Ectodermal cell (in vitro differentiated cells): ENCODE results near the gene TUBGCP2.

Source experiments
- H3K27ac ChIP-seq: 2 replicates; pipeline ENCODE4 v1.7.0; 2013; ENCODE audit warnings: mild to moderate bottlenecking, low read depth, low read length; ENCODE audit not compliant: insufficient read depth, poor library complexity, severe bottlenecking
- H3K27me3 ChIP-seq: 2 replicates; pipeline ENCODE4 v1.7.0; 2013; ENCODE audit warnings: mild to moderate bottlenecking, low read length; ENCODE audit not compliant: insufficient read depth, control insufficient read depth, poor library complexity, severe bottlenecking
- H3K36me3 ChIP-seq: one replicate; pipeline ENCODE4 v1.7.0; 2013; ENCODE audit warnings: low read length; ENCODE audit not compliant: control insufficient read depth, insufficient read depth
- H3K4me1 ChIP-seq: one replicate; pipeline ENCODE4 v1.7.0; 2013; ENCODE audit warnings: low read length; ENCODE audit not compliant: control insufficient read depth, insufficient read depth
- H3K4me3 ChIP-seq: 2 replicates; pipeline ENCODE4 v1.7.0; 2013; ENCODE audit warnings: low read depth, low read length, control low read depth; ENCODE audit not compliant: insufficient read depth
- H3K9me3 ChIP-seq: 2 replicates; pipeline ENCODE4 v1.7.0; 2013; ENCODE audit warnings: mild to moderate bottlenecking, low read length, moderate library complexity; ENCODE audit not compliant: control insufficient read depth
- WGBS, 2 experiments: methylation state at CpG; one replicate each; pipeline ENCODE4 v1.1.7; 2013; ENCODE audit warnings: missing lambda C conversion rate in 2 of 2; 5-methylcytosine and 5-hydroxymethylcytosine counted together

Gene TUBGCP2

GRCh38 chr10:133264461-133264860, 44.2 kb downstream of the TUBGCP2 start:
- Histone ChIP-seq H3K27me3 (peaks cover 25% of the 10 kb centered on the region), H3K27ac (no peak overlapping the region), H3K4me1 (peaks cover 4% of the 10 kb centered on the region), H3K9me3 (no peaks in the 10 kb centered on the region), H3K36me3 (no peaks in the 10 kb centered on the region), H3K4me3 (no peak overlapping the region)
- 85 to 87% methylated on average over 9 of the region's 9 CpGs for WGBS, 2 experiments

DNA sequence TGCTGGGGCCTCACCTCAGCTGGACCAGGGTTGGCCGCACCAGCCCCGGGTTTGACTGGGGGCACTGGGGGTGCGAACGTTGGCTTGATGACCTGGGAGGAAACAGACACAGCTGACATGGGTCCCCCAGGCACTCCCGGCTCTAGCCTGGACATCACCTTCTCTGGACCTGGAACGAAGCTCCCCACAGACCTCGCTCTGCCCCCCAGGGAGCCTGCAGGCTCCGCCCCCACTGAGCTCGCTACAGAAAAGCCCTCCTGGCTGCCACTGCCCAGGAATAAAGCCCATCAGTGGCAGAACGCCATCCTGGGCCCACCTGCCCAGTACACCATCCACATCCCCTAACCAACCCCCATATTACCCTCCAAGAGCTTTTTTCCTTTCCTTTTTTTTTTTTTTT, 45.0 kb downstream of the TUBGCP2 start:
- H3K4me1 ChIP-seq = peaks cover 4% of the 10 kb centered on the region

DNA sequence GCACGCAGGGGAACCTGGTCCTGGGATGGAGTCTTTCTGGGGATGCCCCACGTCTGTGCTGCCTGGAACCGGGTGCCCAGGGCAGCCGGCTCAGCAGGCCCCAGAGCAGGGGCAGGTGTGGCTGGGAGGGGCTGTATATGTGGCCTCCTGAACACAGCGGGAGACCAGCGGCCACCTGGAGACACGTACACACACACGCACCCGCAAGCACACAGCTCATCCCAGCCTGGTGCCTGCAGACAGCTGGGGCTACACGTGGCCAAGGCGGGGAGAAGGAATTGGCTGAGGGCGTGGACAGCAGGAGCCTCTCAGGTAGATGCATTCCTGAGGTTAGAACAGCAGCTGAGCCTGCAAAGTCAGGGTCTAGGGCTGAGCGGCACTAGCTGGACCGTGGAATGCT, 46.0 kb downstream of the TUBGCP2 start:
- Histone ChIP-seq H3K36me3 (no peaks in the 10 kb centered on the region), H3K4me3 (no peak overlapping the region)

More for the DNA sequence above, 45.0 kb downstream of the TUBGCP2 start:
- WGBS, 2 experiments = 73 to 82% methylated on average over 10 of the region's 10 CpGs
- no peaks in the 10 kb centered on the region for H3K36me3 ChIP-seq
- no peak overlapping the region for H3K4me3 ChIP-seq
- no peaks in the 10 kb centered on the region for H3K9me3 ChIP-seq
- H3K27me3 ChIP-seq = peaks cover 25% of the 10 kb centered on the region
- H3K27ac ChIP-seq = no peak overlapping the region

GRCh38 chr10:133261726-133262325, 46.8 kb downstream of the TUBGCP2 start:
- peak overlapping the region; percentile 70 for H3K4me3 ChIP-seq
- no peak overlapping the region for H3K27ac ChIP-seq
- H3K36me3 ChIP-seq = no peaks in the 10 kb centered on the region
- peaks cover 16% of the 10 kb centered on the region for H3K4me1 ChIP-seq
- no peaks in the 10 kb centered on the region for H3K9me3 ChIP-seq
- WGBS, 2 experiments = 0% methylated on average over 79 of the region's 79 CpGs
- peaks cover 31% of the 10 kb centered on the region for H3K27me3 ChIP-seq

More for the DNA sequence above, 46.0 kb downstream of the TUBGCP2 start:
- no peak overlapping the region for H3K27ac ChIP-seq
- WGBS, 2 experiments = 88 to 89% methylated on average over 14 of the region's 14 CpGs
- peaks cover 9% of the 10 kb centered on the region for H3K4me1 ChIP-seq
- peaks cover 25% of the 10 kb centered on the region for H3K27me3 ChIP-seq
- no peaks in the 10 kb centered on the region for H3K9me3 ChIP-seq

DNA sequence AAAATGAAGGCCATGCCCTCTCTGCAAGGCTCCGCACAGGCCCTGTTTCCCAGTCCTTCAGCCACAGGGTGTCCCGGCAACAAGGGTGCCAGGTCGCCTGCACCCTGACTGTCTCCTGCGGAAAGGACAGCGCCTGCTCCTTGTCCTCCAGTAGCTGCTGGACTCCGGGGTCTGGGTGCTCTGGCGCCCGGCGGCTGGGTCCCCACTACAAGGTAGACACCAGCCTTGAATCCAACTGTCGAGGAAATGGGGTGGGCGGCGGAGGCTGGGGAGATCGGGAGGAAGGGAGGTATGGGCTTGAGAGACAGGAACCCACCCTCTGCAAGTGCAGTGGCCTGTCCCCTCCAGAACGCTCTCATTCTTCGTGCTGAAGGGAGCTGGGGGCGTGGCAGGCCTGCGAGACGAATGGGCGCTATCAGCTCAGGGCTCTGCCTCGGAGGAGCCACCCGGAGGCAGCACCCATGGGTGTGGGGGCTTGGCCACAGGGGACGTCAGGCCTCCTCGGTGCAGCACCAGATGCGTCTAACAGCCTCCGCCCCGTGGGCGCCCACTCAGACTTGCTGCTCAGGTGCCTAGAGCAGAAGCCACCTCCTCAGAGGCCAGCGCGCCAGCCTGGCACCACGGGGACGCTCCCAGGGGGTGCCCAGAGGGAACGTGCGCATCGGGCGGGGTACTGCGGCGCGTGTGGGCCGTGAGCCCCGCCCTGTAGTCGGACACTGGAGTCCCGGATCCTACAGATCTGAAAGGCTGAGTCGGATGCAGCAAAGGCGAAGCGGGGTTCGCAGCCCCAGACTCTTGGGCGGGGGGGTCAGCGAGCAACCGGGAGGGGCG, 47.6 kb downstream of the TUBGCP2 start:
- peaks cover 16% of the 10 kb centered on the region for H3K4me1 ChIP-seq
- peaks cover 31% of the 10 kb centered on the region for H3K27me3 ChIP-seq
- H3K36me3 ChIP-seq = no peaks in the 10 kb centered on the region
- H3K27ac ChIP-seq = no peak overlapping the region
- peak overlapping the region; percentile 70 for H3K4me3 ChIP-seq
- WGBS, 2 experiments = 40% methylated on average over 50 of the region's 50 CpGs
- no peaks in the 10 kb centered on the region for H3K9me3 ChIP-seq

- Histone ChIP-seq H3K4me1 (peaks cover 16% of the 10 kb centered on the region), H3K27me3 (peaks cover 31% of the 10 kb centered on the region), H3K4me3 (no peak overlapping the region), H3K27ac (no peak overlapping the region), H3K9me3 (no peaks in the 10 kb centered on the region), H3K36me3 (no peaks in the 10 kb centered on the region)
- WGBS, 2 experiments = 81 to 84% methylated on average over 12 of the region's 12 CpGs
Measured at GRCh38 chr10:133259602-133259989, 49.1 kb downstream of the TUBGCP2 start.

- 79 to 83% methylated on average over 24 of the region's 24 CpGs for WGBS, 2 experiments
- Histone ChIP-seq H3K27ac (no peak overlapping the region), H3K36me3 (no peaks in the 10 kb centered on the region), H3K27me3 (peaks cover 31% of the 10 kb centered on the region), H3K4me3 (no peak overlapping the region), H3K4me1 (peaks cover 16% of the 10 kb centered on the region), H3K9me3 (no peaks in the 10 kb centered on the region)
Measured at GRCh38 chr10:133258818-133259601, 49.7 kb downstream of the TUBGCP2 start.

- H3K4me3 ChIP-seq = no peak overlapping the region
- WGBS, 2 experiments = 84 to 89% methylated on average over 21 of the region's 21 CpGs
- H3K9me3 ChIP-seq = no peaks in the 10 kb centered on the region
- no peak overlapping the region for H3K27ac ChIP-seq
- H3K4me1 ChIP-seq = peaks cover 16% of the 10 kb centered on the region
- H3K36me3 ChIP-seq = no peaks in the 10 kb centered on the region
- H3K27me3 ChIP-seq = peaks cover 26% of the 10 kb centered on the region
Measured at GRCh38 chr10:133258066-133258817, 50.4 kb downstream of the TUBGCP2 start.

DNA sequence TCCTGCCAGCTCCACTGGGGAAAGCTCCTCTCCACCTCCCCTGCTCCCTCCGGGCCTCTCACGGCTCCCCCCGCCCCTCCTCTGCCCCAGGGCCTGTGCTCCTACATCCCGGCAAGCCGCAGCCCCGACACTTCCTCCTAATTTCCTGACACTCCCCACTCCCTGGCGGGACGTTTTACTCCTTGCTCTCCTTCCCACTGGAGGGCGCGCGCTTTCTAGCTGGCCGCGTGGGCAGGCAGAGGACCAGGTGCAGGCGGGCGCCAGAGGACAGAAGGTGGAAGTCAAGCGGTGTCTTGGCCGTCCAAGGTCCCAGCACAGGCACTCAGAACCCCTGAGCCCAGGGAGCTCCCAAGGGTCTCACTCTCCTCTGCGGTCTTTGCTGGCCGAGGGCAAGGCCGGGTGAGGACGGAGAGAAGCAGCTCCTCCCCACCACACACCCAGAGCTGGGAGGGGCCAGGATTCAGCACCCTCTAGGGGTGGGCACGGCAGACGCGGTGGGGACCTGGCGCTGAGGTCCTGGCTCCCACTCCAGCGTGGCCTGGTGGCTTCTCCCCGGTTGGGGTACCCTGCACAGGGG, 51.1 kb downstream of the TUBGCP2 start:
- Histone ChIP-seq H3K27ac (no peak overlapping the region), H3K9me3 (no peaks in the 10 kb centered on the region), H3K4me3 (no peak overlapping the region), H3K27me3 (peaks cover 20% of the 10 kb centered on the region), H3K4me1 (peaks cover 16% of the 10 kb centered on the region), H3K36me3 (no peaks in the 10 kb centered on the region)
- 10% methylated on average over 27 of the region's 27 CpGs for WGBS, 2 experiments
